Measurements from ENCODE around the gene GPATCH2L.

Gene GPATCH2L

GRCh38 chr14:76196980-76197695 is 45.4 kb downstream of the GPATCH2L start:
- in situ Hi-C loops (cut with MboI; ENCODE audit: low sequenced_read_pairs): no loop called here
- Histone ChIP-seq H3K4me3 (no peak overlapping the region), H3K9me3 (no peaks in the 10 kb centered on the region), H3K27me3 (ENCODE audit: low read depth) (no peaks in the 10 kb centered on the region), H3K36me3 (replicated peaks) (peaks cover 19% of the 10 kb centered on the region), H3K4me1 (peaks cover 24% of the 10 kb centered on the region)
- DNase-seq (ENCODE audit: low spot score in 2 of 2): no peak

- in situ Hi-C loops (cut with MboI; ENCODE audit: low sequenced_read_pairs): no loop called here
- Histone ChIP-seq H3K27me3 (ENCODE audit: low read depth) (no peaks in the 10 kb centered on the region), H3K4me1 (peaks cover 12% of the 10 kb centered on the region), H3K4me3 (no peak overlapping the region), H3K9me3 (no peaks in the 10 kb centered on the region), H3K36me3 (replicated peaks) (peaks cover 21% of the 10 kb centered on the region)
- no peak for DNase-seq (ENCODE audit: low spot score in 2 of 2)
Measured at GRCh38 chr14:76201162-76201561, 49.4 kb downstream of the GPATCH2L start.

GRCh38 chr14:76203086-76204001 is 51.6 kb downstream of the GPATCH2L start:
- Histone ChIP-seq H3K27me3 (ENCODE audit: low read depth) (no peaks in the 10 kb centered on the region), H3K36me3 (replicated peaks) (peaks cover 17% of the 10 kb centered on the region), H3K9me3 (no peaks in the 10 kb centered on the region), H3K4me3 (no peak overlapping the region), H3K4me1 (peaks cover 12% of the 10 kb centered on the region)
- in situ Hi-C loops (cut with MboI; ENCODE audit: low sequenced_read_pairs): no loop called here
- DNase-seq (ENCODE audit: low spot score in 2 of 2): no peak

GRCh38 chr14:76204461-76205230 is 52.9 kb downstream of the GPATCH2L start:
- Histone ChIP-seq H3K9me3 (no peaks in the 10 kb centered on the region), H3K27me3 (ENCODE audit: low read depth) (no peaks in the 10 kb centered on the region), H3K4me1 (peaks cover 6% of the 10 kb centered on the region), H3K36me3 (replicated peaks) (peaks cover 14% of the 10 kb centered on the region), H3K4me3 (no peak overlapping the region)
- DNase-seq (ENCODE audit: low spot score in 2 of 2): no peak
- in situ Hi-C loops (cut with MboI; ENCODE audit: low sequenced_read_pairs): no loop called here

GRCh38 chr14:76205708-76206107 is 54.0 kb downstream of the GPATCH2L start:
- Histone ChIP-seq H3K4me1 (no peaks in the 10 kb centered on the region), H3K4me3 (no peak overlapping the region), H3K36me3 (replicated peaks) (peaks cover 14% of the 10 kb centered on the region), H3K27me3 (ENCODE audit: low read depth) (no peaks in the 10 kb centered on the region), H3K9me3 (no peaks in the 10 kb centered on the region)
- no peak for DNase-seq (ENCODE audit: low spot score in 2 of 2)
- in situ Hi-C loops (cut with MboI; ENCODE audit: low sequenced_read_pairs): no loop called here

- H3K9me3 ChIP-seq: no peaks in the 10 kb centered on the region
- H3K4me1 ChIP-seq: no peaks in the 10 kb centered on the region
- 0 out of 2 replicates have a peak, but pooled peaks cover 2% of the 10 kb centered on the region for H3K36me3 ChIP-seq (replicated peaks)
- H3K4me3 ChIP-seq: no peak overlapping the region
- DNase-seq (ENCODE audit: low spot score in 2 of 2): no peak
- in situ Hi-C loops (cut with MboI; ENCODE audit: low sequenced_read_pairs): no loop called here
- H3K27me3 ChIP-seq (ENCODE audit: low read depth): no peaks in the 10 kb centered on the region
Measured at GRCh38 chr14:76208340-76208739, 56.6 kb downstream of the GPATCH2L start.

GRCh38 chr14:76212242-76212641 is 60.5 kb downstream of the GPATCH2L start:
- no peaks in the 10 kb centered on the region for H3K36me3 ChIP-seq (replicated peaks)
- no peak for DNase-seq (ENCODE audit: low spot score in 2 of 2)
- H3K9me3 ChIP-seq: no peaks in the 10 kb centered on the region
- no peak overlapping the region for H3K4me3 ChIP-seq
- H3K4me1 ChIP-seq: no peaks in the 10 kb centered on the region
- H3K27me3 ChIP-seq (ENCODE audit: low read depth): no peaks in the 10 kb centered on the region
- in situ Hi-C loops (cut with MboI; ENCODE audit: low sequenced_read_pairs): no loop called here

GRCh38 chr14:76217179-76217578 is 65.5 kb downstream of the GPATCH2L start:
- Histone ChIP-seq H3K9me3 (no peaks in the 10 kb centered on the region), H3K4me1 (no peaks in the 10 kb centered on the region; the same call in 1 of the 2 replicates), H3K4me3 (no peak overlapping the region), H3K27me3 (ENCODE audit: low read depth) (no peaks in the 10 kb centered on the region), H3K36me3 (replicated peaks) (no peaks in the 10 kb centered on the region)
- in situ Hi-C loops (cut with MboI; ENCODE audit: low sequenced_read_pairs): no loop called here
- DNase-seq (ENCODE audit: low spot score in 2 of 2): no peak

GRCh38 chr14:76218662-76219061 is 66.9 kb downstream of the GPATCH2L start:
- Histone ChIP-seq H3K9me3 (no peaks in the 10 kb centered on the region), H3K27me3 (ENCODE audit: low read depth) (no peaks in the 10 kb centered on the region), H3K36me3 (replicated peaks) (no peaks in the 10 kb centered on the region), H3K4me1 (no peaks in the 10 kb centered on the region; the same call in 1 of the 2 replicates), H3K4me3 (no peak overlapping the region)
- in situ Hi-C loops (cut with MboI; ENCODE audit: low sequenced_read_pairs): no loop called here
- DNase-seq (ENCODE audit: low spot score in 2 of 2): no peak

GRCh38 chr14:76219873-76220272 is 68.2 kb downstream of the GPATCH2L start:
- H3K9me3 ChIP-seq: no peaks in the 10 kb centered on the region
- H3K27me3 ChIP-seq (ENCODE audit: low read depth): no peaks in the 10 kb centered on the region
- H3K4me3 ChIP-seq: no peak overlapping the region
- no peaks in the 10 kb centered on the region for H3K36me3 ChIP-seq (replicated peaks)
- in situ Hi-C loops (cut with MboI; ENCODE audit: low sequenced_read_pairs): no loop called here
- no peak for DNase-seq (ENCODE audit: low spot score in 2 of 2)
- no peaks in the 10 kb centered on the region; the same call in 1 of the 2 replicates for H3K4me1 ChIP-seq

GRCh38 chr14:76227450-76228050 is 75.8 kb downstream of the GPATCH2L start:
- H3K27me3 ChIP-seq (ENCODE audit: low read depth): no peaks in the 10 kb centered on the region
- DNase-seq (ENCODE audit: low spot score in 2 of 2): no peak
- H3K9me3 ChIP-seq: no peaks in the 10 kb centered on the region
- in situ Hi-C loops (cut with MboI; ENCODE audit: low sequenced_read_pairs): no loop called here
- no peaks in the 10 kb centered on the region for H3K36me3 ChIP-seq (replicated peaks)
- no peak overlapping the region for H3K4me3 ChIP-seq
- H3K4me1 ChIP-seq: no peaks in the 10 kb centered on the region; the same call in 1 of the 2 replicates

- Histone ChIP-seq H3K4me1 (no peaks in the 10 kb centered on the region; the same call in 1 of the 2 replicates), H3K9me3 (no peaks in the 10 kb centered on the region), H3K36me3 (replicated peaks) (no peaks in the 10 kb centered on the region), H3K27me3 (ENCODE audit: low read depth) (no peaks in the 10 kb centered on the region), H3K4me3 (no peak overlapping the region)
- peak in 1 of 2 experiments; percentile 17 for DNase-seq (ENCODE audit: low spot score in 2 of 2)
- in situ Hi-C loops (cut with MboI; ENCODE audit: low sequenced_read_pairs): no loop called here
Measured at GRCh38 chr14:76228138-76228537, 76.4 kb downstream of the GPATCH2L start.

- H3K36me3 ChIP-seq (replicated peaks): no peaks in the 10 kb centered on the region
- no peaks in the 10 kb centered on the region for H3K27me3 ChIP-seq (ENCODE audit: low read depth)
- no peaks in the 10 kb centered on the region for H3K9me3 ChIP-seq
- in situ Hi-C loops (cut with MboI; ENCODE audit: low sequenced_read_pairs): no loop called here
- H3K4me3 ChIP-seq: no peak overlapping the region
- DNase-seq (ENCODE audit: low spot score in 2 of 2): no peak
- no peaks in the 10 kb centered on the region; the same call in 1 of the 2 replicates for H3K4me1 ChIP-seq
Measured at GRCh38 chr14:76232800-76233199, 81.1 kb downstream of the GPATCH2L start.
